NOMO-1 treated with dmso at 0.1 percent for 144 hours (cell line): ENCODE data around the gene CREB5.

Experiments used
- DNase-seq: peaks from one replicate; lab custom pipeline; 2025; ENCODE audit not compliant: unreplicated experiment; lab: John Stamatoyannopoulos, UW

The CREB5 gene

GRCh38 chr7:28433699-28434219 is 21.4 kb downstream of the CREB5 start:
- DNase-seq = peak; percentile 12

DNA sequence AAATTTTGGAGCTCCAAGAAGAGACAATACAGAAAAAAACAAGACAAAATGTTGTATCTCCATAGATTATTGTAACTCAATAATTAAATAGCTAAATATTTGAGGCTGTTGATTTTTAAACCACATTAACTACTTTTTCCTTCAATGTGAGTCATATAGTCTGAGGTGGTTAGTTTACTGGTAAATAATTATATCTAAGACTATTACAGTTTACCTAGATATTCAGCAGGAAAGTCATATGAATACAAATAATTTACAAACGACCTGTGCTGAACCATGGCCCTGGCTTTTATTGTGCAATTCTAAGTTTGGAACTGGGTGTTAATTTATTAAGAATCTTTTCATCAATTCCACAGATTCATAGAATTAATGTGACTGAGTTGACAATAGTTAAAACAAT is 22.2 kb downstream of the CREB5 start:
- no peak for DNase-seq

DNA sequence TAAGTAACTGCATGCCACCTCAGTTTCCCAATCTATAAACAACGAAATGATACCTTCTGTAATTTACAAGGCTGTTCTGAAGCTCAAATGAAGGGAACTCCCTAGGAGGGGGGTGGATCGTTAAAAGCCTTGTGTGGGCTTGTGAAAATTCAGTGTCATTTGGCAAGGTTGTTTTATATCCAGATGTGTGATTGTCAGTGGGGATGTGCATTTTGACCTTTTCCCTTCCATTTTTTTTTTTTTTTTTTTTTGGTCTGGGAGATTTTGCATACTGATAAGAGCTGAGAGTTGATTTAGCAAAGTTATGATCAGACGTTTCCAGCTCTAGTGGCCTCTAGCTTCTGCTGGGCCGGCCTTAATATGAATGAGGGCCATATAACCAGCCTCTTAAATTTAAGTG is 22.8 kb downstream of the CREB5 start:
- no peak for DNase-seq

- no peak for DNase-seq
Measured at GRCh38 chr7:28435732-28436378, 23.5 kb downstream of the CREB5 start.

DNA sequence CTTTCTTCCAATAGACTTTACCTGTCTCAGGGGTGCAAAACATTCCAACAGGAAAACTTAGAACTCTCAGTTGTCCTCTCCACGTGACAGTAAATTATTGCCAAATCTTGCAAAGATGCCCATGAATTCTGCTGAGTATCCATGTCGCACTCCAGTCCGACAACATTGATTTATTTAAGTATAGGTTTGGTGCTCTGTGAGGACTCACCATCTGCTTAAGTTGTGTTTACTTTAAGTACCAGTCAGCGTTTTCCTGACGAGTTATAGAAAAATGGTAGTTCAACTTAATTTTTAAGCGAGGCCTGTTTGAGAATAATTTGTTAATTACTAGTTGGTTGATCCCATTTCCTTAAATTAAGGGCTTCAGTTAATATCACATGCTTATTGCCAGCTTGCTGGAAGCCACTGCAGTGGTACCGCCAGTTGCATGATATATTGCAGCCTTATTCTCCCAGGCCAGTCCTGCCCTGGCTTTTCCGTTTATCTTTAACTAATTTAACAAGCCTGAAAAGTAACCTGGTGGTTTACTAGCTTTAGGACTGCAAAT is 27.8 kb downstream of the CREB5 start:
- DNase-seq = no peak

DNA sequence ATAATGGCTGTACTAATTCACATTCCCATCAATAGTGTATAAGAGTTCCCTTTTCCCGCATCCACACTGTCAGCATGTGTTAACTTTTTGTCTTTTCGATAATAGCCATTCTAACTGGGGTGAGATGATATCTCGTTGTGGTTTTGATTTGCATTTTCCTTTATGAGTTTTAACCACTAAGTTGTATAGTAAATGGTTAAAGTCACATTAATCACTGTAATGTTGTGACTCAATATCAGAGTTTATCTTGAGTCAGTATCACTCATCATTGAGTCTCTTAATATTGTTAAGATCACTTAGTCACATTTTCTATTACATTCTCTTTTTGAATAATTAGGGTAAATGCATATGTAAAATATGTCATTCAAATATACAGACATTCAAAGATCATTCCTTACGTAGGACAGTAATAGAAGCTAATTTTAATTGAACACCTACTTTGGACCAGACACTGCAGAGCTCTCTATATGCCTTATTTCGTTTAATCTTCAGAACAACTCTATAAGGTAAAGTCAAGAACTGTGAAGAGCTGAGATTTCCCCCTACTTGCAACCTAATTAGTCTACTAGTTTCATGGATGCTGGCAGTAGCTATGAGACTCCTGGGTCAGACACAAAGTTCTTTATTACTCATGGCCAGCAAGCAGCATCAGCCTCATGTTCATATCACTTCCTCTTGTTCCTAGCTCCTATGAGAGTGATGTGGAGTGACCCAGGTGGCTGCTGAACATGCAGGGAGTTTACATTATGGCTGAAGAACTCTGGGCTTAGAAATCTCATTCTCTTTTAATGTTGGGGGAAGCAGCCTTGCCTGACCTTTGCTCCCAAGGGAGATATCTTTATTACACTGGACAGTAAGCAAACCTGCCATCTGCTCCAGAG is 30.5 kb downstream of the CREB5 start:
- no peak for DNase-seq

GRCh38 chr7:28446131-28446530 is 33.8 kb downstream of the CREB5 start:
- DNase-seq = no peak

DNA sequence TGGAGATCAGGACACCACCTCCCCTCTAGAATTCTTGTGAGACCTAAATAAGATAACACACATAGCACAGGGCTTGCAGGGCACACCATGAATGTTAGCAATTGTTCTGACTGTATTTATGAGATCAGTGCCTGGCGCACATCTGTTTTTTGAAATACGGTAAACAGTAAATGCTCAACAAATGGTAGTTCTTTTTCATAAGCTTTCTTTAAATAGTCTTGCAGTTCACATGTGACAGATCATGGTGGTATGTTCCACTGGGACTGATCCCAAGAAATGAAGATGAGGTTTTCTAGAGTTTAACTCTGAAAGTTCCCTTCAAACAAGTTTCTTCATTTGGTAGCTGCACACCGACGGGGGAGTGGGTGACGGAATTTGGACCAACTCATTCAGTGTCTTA is 34.8 kb downstream of the CREB5 start:
- no peak for DNase-seq

- no peak for DNase-seq
Measured at GRCh38 chr7:28448708-28449107, 36.4 kb downstream of the CREB5 start.

DNA sequence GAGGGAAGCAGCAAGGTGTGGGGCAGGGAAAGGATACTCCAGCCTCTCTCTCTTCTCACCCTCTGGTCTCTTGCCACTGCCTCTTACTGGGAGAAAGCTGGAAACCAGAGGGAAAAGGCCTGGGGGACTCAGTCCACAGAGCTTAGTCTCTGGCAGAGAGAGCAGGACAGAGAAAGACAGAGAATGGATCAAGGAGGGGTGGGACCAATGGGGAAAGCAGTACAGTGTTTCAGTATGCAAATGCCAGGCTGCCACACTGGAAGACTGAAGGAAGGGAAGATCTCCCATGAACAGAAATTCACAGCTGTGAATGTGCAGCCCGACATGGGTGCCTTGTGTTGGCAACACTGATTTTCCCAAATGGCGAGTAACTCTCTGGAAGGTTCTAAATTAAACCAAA is 40.4 kb downstream of the CREB5 start:
- no peak for DNase-seq

DNA sequence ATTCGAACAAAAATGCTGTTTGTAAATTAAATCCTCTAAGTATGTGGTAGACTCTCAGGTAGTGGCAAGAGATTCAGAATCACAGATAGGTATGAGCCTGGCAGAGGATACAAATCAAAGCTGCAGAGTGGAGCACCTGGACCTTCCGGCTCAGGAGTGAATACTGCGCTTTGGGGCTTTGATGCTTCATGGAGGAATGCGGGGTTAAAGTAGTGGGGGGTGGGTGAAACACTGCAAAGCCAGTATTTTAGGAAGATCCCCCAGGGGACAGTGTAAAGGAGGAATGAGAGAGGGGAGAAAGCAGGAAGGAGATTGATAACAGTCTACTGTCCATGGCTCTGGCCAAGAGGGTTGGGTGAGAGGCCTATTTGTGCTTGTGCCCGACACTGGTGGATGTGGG is 43.2 kb downstream of the CREB5 start:
- DNase-seq = no peak

- DNase-seq = no peak
Measured at GRCh38 chr7:28456044-28456443, 43.7 kb downstream of the CREB5 start.

DNA sequence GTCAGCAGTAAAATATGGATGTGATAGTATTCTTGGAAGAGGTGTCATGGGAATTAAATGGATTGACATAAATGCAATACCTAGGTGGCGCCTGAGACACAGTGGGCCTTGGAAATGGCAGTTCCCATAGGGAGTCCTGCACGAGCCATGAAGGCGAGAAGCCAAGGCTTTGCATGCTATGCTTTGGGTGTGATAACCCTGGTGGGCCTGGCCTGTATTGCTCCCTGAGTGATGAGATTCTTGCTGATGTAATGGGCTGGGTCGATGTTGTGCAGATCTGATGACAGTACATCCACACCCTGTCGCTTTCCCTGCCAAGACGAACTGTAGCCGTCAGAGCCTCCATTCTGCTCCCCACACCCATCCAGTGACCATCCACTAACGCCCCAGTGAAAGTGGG is 46.4 kb downstream of the CREB5 start:
- no peak for DNase-seq

GRCh38 chr7:28459306-28459705 is 47.0 kb downstream of the CREB5 start:
- DNase-seq = no peak

- DNase-seq = no peak
Measured at GRCh38 chr7:28465697-28466096, 53.4 kb downstream of the CREB5 start.

DNA sequence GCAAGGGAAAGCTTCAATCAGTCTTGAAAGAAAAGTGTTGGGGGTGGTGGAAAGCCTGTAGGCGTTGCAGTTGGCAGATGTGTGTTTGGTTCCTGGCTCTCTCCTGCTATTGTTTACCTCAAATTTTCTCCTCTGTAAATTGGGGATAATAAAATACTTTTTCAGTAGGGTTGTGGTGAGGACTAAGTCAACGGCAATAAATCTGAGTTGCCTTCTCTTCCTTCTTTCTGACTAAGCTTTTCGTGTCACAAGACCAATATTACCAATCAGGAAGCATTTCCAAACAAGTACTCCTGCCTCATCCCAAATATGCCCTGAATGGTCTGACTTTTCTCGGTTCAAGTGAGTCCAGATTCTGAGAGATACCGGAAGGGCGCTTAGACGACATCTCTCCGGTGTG is 54.0 kb downstream of the CREB5 start:
- DNase-seq = no peak

GRCh38 chr7:28466885-28467284 is 54.6 kb downstream of the CREB5 start:
- no peak for DNase-seq

DNA sequence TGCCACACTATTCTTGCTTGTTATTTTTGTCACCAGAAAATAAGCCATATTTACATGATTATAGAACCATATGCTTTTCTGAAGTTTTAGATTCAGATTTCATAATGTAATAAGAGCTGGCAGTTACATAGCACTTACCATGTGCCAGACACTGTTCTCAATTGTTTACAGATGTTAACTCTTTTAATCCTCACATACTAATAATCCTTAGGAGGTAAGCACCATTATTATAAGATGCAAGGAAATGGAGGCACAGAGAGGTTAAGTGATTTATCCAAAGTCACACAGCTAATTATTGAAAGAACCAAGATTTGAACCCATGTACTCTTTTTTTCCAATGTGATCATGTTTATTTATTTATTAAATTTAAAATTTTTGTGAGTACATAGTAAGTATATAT is 57.2 kb downstream of the CREB5 start:
- no peak for DNase-seq

GRCh38 chr7:28470344-28470743 is 58.0 kb downstream of the CREB5 start:
- no peak for DNase-seq

- no peak for DNase-seq
Measured at GRCh38 chr7:28472332-28472731, 60.0 kb downstream of the CREB5 start.

- DNase-seq = no peak
Measured at GRCh38 chr7:28473571-28474281, 61.4 kb downstream of the CREB5 start.

- no peak for DNase-seq
Measured at GRCh38 chr7:28474282-28474638, 61.9 kb downstream of the CREB5 start.
